Measurements from ENCODE around the gene ERVH48-1.
"Not testable (repeated sequence)": the region's sequence is repeated elsewhere in the genome, so short reads cannot be mapped to it uniquely, and the experiment has no call there.

The ERVH48-1 gene

GRCh38 chr21:42887326-42887725 lies 38.1 kb downstream of the ERVH48-1 start:
- H3K4me3 ChIP-seq, result no peak overlapping the region
- peak; percentile 35 for DNase-seq (ENCODE audit: low read depth, low spot score)
- H3K9me3 ChIP-seq (ENCODE audit: low read depth, low read length), result no peaks in the 10 kb centered on the region

GRCh38 chr21:42883921-42884320 lies 41.5 kb downstream of the ERVH48-1 start:
- Histone ChIP-seq H3K9me3 (ENCODE audit: low read depth, low read length) (no peaks in the 10 kb centered on the region), H3K27ac (no peak overlapping the region), H3K9ac (ENCODE audit: insufficient read length) (no peak overlapping the region), H3K4me3 (no peak overlapping the region), H3K36me3 (ENCODE audit: insufficient read depth, low read length) (no peaks in the 10 kb centered on the region)
- DNase-seq (ENCODE audit: low read depth, low spot score), result no peak
- TF ChIP-seq EZH2 (IDR thresholded peaks at IDR 0.05), result no peak
- no peak for TF ChIP-seq POLR2AphosphoS5 (IDR thresholded peaks at IDR 0.05; ENCODE audit: borderline replicate concordance, low read depth, low read length)
- no peak for TF ChIP-seq FOXP2 (optimal IDR thresholded peaks at IDR 0.05; ENCODE audit: control extremely low read depth, extremely low read length, insufficient read depth)

More at GRCh38 chr21:42887326-42887725, 38.1 kb downstream of the ERVH48-1 start:
- Histone ChIP-seq H3K27ac (no peak overlapping the region; the same call in 1 of the 2 replicates), H3K9ac (ENCODE audit: insufficient read length) (no peak overlapping the region), H3K36me3 (ENCODE audit: insufficient read depth, low read length) (no peaks in the 10 kb centered on the region)
- no peak for TF ChIP-seq POLR2AphosphoS5 (IDR thresholded peaks at IDR 0.05; ENCODE audit: borderline replicate concordance, low read depth, low read length)
- no peak for TF ChIP-seq FOXP2 (optimal IDR thresholded peaks at IDR 0.05; ENCODE audit: control extremely low read depth, extremely low read length, insufficient read depth)
- no peak for TF ChIP-seq EZH2 (IDR thresholded peaks at IDR 0.05)

- Histone ChIP-seq H3K36me3 (ENCODE audit: insufficient read depth, low read length) (peaks cover 16% of the 10 kb centered on the region), H3K27ac (no peak overlapping the region)
These were observed 45.1 kb downstream of the ERVH48-1 start for GRCh38 chr21:42880352-42880751.

GRCh38 chr21:42878993-42879787 lies 46.2 kb downstream of the ERVH48-1 start, which contains the start of gene WDR4:
Gene WDR4, minus strand, starts transcription at chr21:42879539. Its CDS starts 44 bp downstream, at chr21:42879495.
- Histone ChIP-seq H3K27ac (peak within 1 kb of the TSS; percentile 69), H3K4me3 (peak within 1 kb of the TSS; percentile 77)
- peak; percentile 96 for TF ChIP-seq POLR2AphosphoS5 (IDR thresholded peaks at IDR 0.05; ENCODE audit: borderline replicate concordance, low read depth, low read length)
- no peak for TF ChIP-seq FOXP2 (optimal IDR thresholded peaks at IDR 0.05; ENCODE audit: control extremely low read depth, extremely low read length, insufficient read depth)

More at GRCh38 chr21:42880352-42880751, 45.1 kb downstream of the ERVH48-1 start:
- Histone ChIP-seq H3K9ac (ENCODE audit: insufficient read length) (no peak overlapping the region), H3K4me3 (peak overlapping the region; percentile 77), H3K9me3 (ENCODE audit: low read depth, low read length) (no peaks in the 10 kb centered on the region)
- DNase-seq (ENCODE audit: low read depth, low spot score), result no peak
- TF ChIP-seq FOXP2 (optimal IDR thresholded peaks at IDR 0.05; ENCODE audit: control extremely low read depth, extremely low read length, insufficient read depth) (no peak), POLR2AphosphoS5 (IDR thresholded peaks at IDR 0.05; ENCODE audit: borderline replicate concordance, low read depth, low read length) (no peak), EZH2 (IDR thresholded peaks at IDR 0.05) (no peak)

GRCh38 chr21:42878678-42878992 lies 46.8 kb downstream of the ERVH48-1 start:
- DNase-seq (ENCODE audit: low read depth, low spot score), result no peak
- Histone ChIP-seq H3K36me3 (ENCODE audit: insufficient read depth, low read length) (peaks cover 20% of the 10 kb centered on the region), H3K9ac (ENCODE audit: insufficient read length) (peak overlapping the region; percentile 78)

More at GRCh38 chr21:42878993-42879787, 46.2 kb downstream of the ERVH48-1 start, which contains the start of gene WDR4:
- Histone ChIP-seq H3K9me3 (ENCODE audit: low read depth, low read length) (no peaks in the 10 kb centered on the region), H3K36me3 (ENCODE audit: insufficient read depth, low read length) (peaks cover 16% of the 10 kb centered on the region), H3K9ac (ENCODE audit: insufficient read length) (peak within 1 kb of the TSS; percentile 78)
- DNase-seq (ENCODE audit: low read depth, low spot score), result peak; percentile 81

GRCh38 chr21:42875811-42876210 lies 49.6 kb downstream of the ERVH48-1 start:
- H3K9ac ChIP-seq (ENCODE audit: insufficient read length); H3K27ac ChIP-seq; H3K9me3 ChIP-seq (ENCODE audit: low read depth, low read length); DNase-seq (ENCODE audit: low read depth, low spot score); H3K4me3 ChIP-seq: not testable (repeated sequence)
- peaks cover 48% of the 10 kb centered on the region for H3K36me3 ChIP-seq (ENCODE audit: insufficient read depth, low read length)

More at GRCh38 chr21:42878678-42878992, 46.8 kb downstream of the ERVH48-1 start:
- H3K4me3 ChIP-seq, result peak overlapping the region; percentile 77
- TF ChIP-seq FOXP2 (optimal IDR thresholded peaks at IDR 0.05; ENCODE audit: control extremely low read depth, extremely low read length, insufficient read depth) (no peak), EZH2 (IDR thresholded peaks at IDR 0.05) (no peak), POLR2AphosphoS5 (IDR thresholded peaks at IDR 0.05; ENCODE audit: borderline replicate concordance, low read depth, low read length) (no peak)
- H3K27ac ChIP-seq, result peak overlapping the region; percentile 69; the same call in 1 of the 2 replicates
- no peaks in the 10 kb centered on the region for H3K9me3 ChIP-seq (ENCODE audit: low read depth, low read length)

GRCh38 chr21:42873096-42873495 lies 52.3 kb downstream of the ERVH48-1 start:
- DNase-seq (ENCODE audit: low read depth, low spot score), result no peak
- Histone ChIP-seq H3K27ac (no peak overlapping the region), H3K9me3 (ENCODE audit: low read depth, low read length) (no peaks in the 10 kb centered on the region), H3K9ac (ENCODE audit: insufficient read length) (no peak overlapping the region), H3K4me3 (no peak overlapping the region), H3K36me3 (ENCODE audit: insufficient read depth, low read length) (peaks cover 73% of the 10 kb centered on the region)
- TF ChIP-seq POLR2AphosphoS5 (IDR thresholded peaks at IDR 0.05; ENCODE audit: borderline replicate concordance, low read depth, low read length) (no peak), EZH2 (IDR thresholded peaks at IDR 0.05) (no peak), FOXP2 (optimal IDR thresholded peaks at IDR 0.05; ENCODE audit: control extremely low read depth, extremely low read length, insufficient read depth) (no peak)

GRCh38 chr21:42868196-42868595 lies 57.2 kb downstream of the ERVH48-1 start:
- TF ChIP-seq FOXP2 (optimal IDR thresholded peaks at IDR 0.05; ENCODE audit: control extremely low read depth, extremely low read length, insufficient read depth) (no peak), EZH2 (IDR thresholded peaks at IDR 0.05) (no peak), POLR2AphosphoS5 (IDR thresholded peaks at IDR 0.05; ENCODE audit: borderline replicate concordance, low read depth, low read length) (no peak)
- no peak overlapping the region for H3K9ac ChIP-seq (ENCODE audit: insufficient read length)
- H3K4me3 ChIP-seq, result no peak overlapping the region
- no peak overlapping the region for H3K27ac ChIP-seq
- no peak for DNase-seq (ENCODE audit: low read depth, low spot score)
- no peaks in the 10 kb centered on the region for H3K9me3 ChIP-seq (ENCODE audit: low read depth, low read length)
- H3K36me3 ChIP-seq (ENCODE audit: insufficient read depth, low read length), result peaks cover 80% of the 10 kb centered on the region

Data from SK-N-MC (cell line).